Gastrocnemius medialis (tissue), 4 donors: ENCODE results near the gene PBX4. TPM values are rescaled to one million over a fixed set of nuclear protein-coding genes. Genes with fewer than 3 reads are reported as not detected.

Experiments used
- ATAC-seq, 2 donors: fragments of 150-250 bp; one replicate each; pipeline ENCODE4 v1.9.1; 2016
- DNase-seq, 2 donors: peaks; one replicate each; pipeline ENCODE4 v3.0.0-alpha.2; 2019
- H3K27ac ChIP-seq, 4 donors: fragments of 200-600 bp; sonication (generic); 1 replicate in 1 of 4; 2 replicates in 3 of 4; pipeline ENCODE4 v1.5.1; 2016 to 2018; ENCODE audit warnings: mild to moderate bottlenecking in 2 of 4, moderate library complexity in 1 of 4
- H3K27me3 ChIP-seq, 3 donors: fragments of 200-600 bp; sonication (generic) in 2 of 3; 1 replicate in 1 of 3; 2 replicates in 2 of 3; pipeline versions ENCODE4 v1.5.1 to v1.6.0; 2016 to 2019; ENCODE audit warnings: mild to moderate bottlenecking in 1 of 3, moderate library complexity in 1 of 3
- H3K36me3 ChIP-seq, 2 donors: fragments of 200-600 bp; sonication (generic) in 1 of 2; one replicate each; pipeline ENCODE4 v1.5.1; 2017 to 2018
- H3K4me1 ChIP-seq, 2 donors: fragments of 200-600 bp; sonication (generic) in 1 of 2; one replicate each; pipeline ENCODE4 v1.5.1; 2016 to 2017; ENCODE audit warnings: mild to moderate bottlenecking in 2 of 2
- H3K4me3 ChIP-seq, 4 donors: fragments of 200-600 bp; sonication (generic) in 3 of 4; 1 replicate in 1 of 4; 2 replicates in 3 of 4; pipeline ENCODE4 v1.5.1; 2016 to 2019; ENCODE audit warnings: mild to moderate bottlenecking in 2 of 4
- H3K9me3 ChIP-seq, 3 donors: fragments of 200-600 bp; sonication (generic) in 2 of 3; 1 replicate in 1 of 3; 2 replicates in 2 of 3; pipeline ENCODE4 v1.5.1; 2016 to 2019
- CTCF ChIP-seq, 5 experiments: fragments of 450-650 bp in 3 of 5; fragments of 200-600 bp in 2 of 5; sonication (generic) in 2 of 5; IDR thresholded peaks in 4 of 5; conservative IDR thresholded peaks in 1 of 5; 1 replicate in 4 of 5; 2 replicates in 1 of 5; pipeline ENCODE4 v1.5.1; 2016 to 2019; ENCODE audit warnings: antibody characterized with exemption in 5 of 5, mild to moderate bottlenecking in 3 of 5, moderate library complexity in 3 of 5
- POLR2A ChIP-seq, 2 donors: fragments of 450-650 bp; IDR thresholded peaks; one replicate each; pipeline ENCODE4 v1.6.1; 2017; ENCODE audit warnings: antibody characterized with exemption in 2 of 2, mild to moderate bottlenecking in 2 of 2, moderate library complexity in 2 of 2
- in situ Hi-C, 4 donors: fragments of 200-750 bp; cut with MboI; loops; one replicate each; pipeline versions ENCODE4 v1.15.0 to v1.8.0; 2017; ENCODE audit warnings: low sequenced_read_pairs in 4 of 4
- intact Hi-C: fragments of 100-400 bp; cut with DNase I; formaldehyde crosslinking; loops from one replicate; pipeline ENCODE4 v1.15.1; 2023; ENCODE audit warnings: low total_unique reads
- total RNA-seq, 4 donors: library from RNA; depleted of rRNA; stranded (reverse); fragments of >200 nt; gene quantifications; one replicate each; pipeline versions ENCODE4 v1.1.0 to v1.2.3, GENCODE V29; 2016

Gene PBX4
- total RNA-seq, 4 donors from 2014 or later: not detected

GRCh38 chr19:19633711-19634515, 15.4 kb upstream of the PBX4 start:
- ATAC-seq: no peak
- no peak for TF ChIP-seq POLR2A (IDR thresholded peaks at IDR 0.05)
- no peak for TF ChIP-seq CTCF (IDR thresholded peaks at IDR 0.05 in 4 of 5, conservative IDR thresholded peaks at IDR 0.05 in 1 of 5)
- in situ Hi-C loops: no loop called here
- DNase-seq: no peak
- H3K4me3 ChIP-seq: no peak overlapping the region
- H3K27me3 ChIP-seq: peaks cover 0 to under 1% (median under 1%) of the 10 kb centered on the region in 3 donors
- no peaks in the 10 kb centered on the region for H3K9me3 ChIP-seq
- intact Hi-C loops: no loop called here
- no peaks in the 10 kb centered on the region for H3K4me1 ChIP-seq
- H3K27ac ChIP-seq: no peak overlapping the region
- H3K36me3 ChIP-seq: no peaks in the 10 kb centered on the region

- Histone ChIP-seq H3K27ac (no peak overlapping the region), H3K36me3 (no peaks in the 10 kb centered on the region), H3K4me1 (no peaks in the 10 kb centered on the region), H3K4me3 (no peak overlapping the region), H3K27me3 (peaks cover 11 to 13% (median 13%) of the 10 kb centered on the region in 3 donors), H3K9me3 (no peaks in the 10 kb centered on the region)
- TF ChIP-seq POLR2A (IDR thresholded peaks at IDR 0.05) (no peak), CTCF (IDR thresholded peaks at IDR 0.05 in 4 of 5, conservative IDR thresholded peaks at IDR 0.05 in 1 of 5) (no peak)
- intact Hi-C loops (no loop called here), in situ Hi-C loops (no loop called here)
- DNase-seq (no peak), ATAC-seq (no peak)
Observed at GRCh38 chr19:19632661-19633060, 14.2 kb upstream of the PBX4 start.

- TF ChIP-seq POLR2A (IDR thresholded peaks at IDR 0.05) (no peak), CTCF (IDR thresholded peaks at IDR 0.05 in 4 of 5, conservative IDR thresholded peaks at IDR 0.05 in 1 of 5) (no peak)
- Histone ChIP-seq H3K36me3 (no peaks in the 10 kb centered on the region), H3K4me3 (no peak overlapping the region), H3K4me1 (no peaks in the 10 kb centered on the region), H3K27me3 (peaks cover 15 to 26% (median 24%) of the 10 kb centered on the region in 3 donors), H3K27ac (no peak overlapping the region), H3K9me3 (no peaks in the 10 kb centered on the region)
- intact Hi-C loops (no loop called here), in situ Hi-C loops (no loop called here)
- no peak for ATAC-seq
- DNase-seq: no peak
Observed at GRCh38 chr19:19631346-19631745, 12.9 kb upstream of the PBX4 start.

- H3K9me3 ChIP-seq: no peaks in the 10 kb centered on the region
- DNase-seq (no peak), ATAC-seq (no peak)
- no peak overlapping the region for H3K4me3 ChIP-seq
- intact Hi-C loops: no loop called here
- no peaks in the 10 kb centered on the region for H3K36me3 ChIP-seq
- H3K27me3 ChIP-seq: peaks cover 15 to 29% (median 24%) of the 10 kb centered on the region in 3 donors
- no peaks in the 10 kb centered on the region for H3K4me1 ChIP-seq
- in situ Hi-C loops: no loop called here
- no peak for TF ChIP-seq POLR2A (IDR thresholded peaks at IDR 0.05)
- no peak for TF ChIP-seq CTCF (IDR thresholded peaks at IDR 0.05 in 4 of 5, conservative IDR thresholded peaks at IDR 0.05 in 1 of 5)
- H3K27ac ChIP-seq: no peak overlapping the region
Observed at GRCh38 chr19:19630426-19630825, 11.9 kb upstream of the PBX4 start.
